A375 (cell line): ENCODE results near the gene KRT13. TPM values are rescaled to one million over a fixed set of nuclear protein-coding genes. Genes with fewer than 3 reads are reported as not detected.

Experiments used
- small RNA-seq: library from RNA; depleted of rRNA; stranded (forward); fragments of <200 nt; gene quantifications from one replicate; pipeline ENCODE3, GENCODE V24; 2014
- total RNA-seq: library from RNA; depleted of rRNA; stranded (reverse); fragments of >200 nt; shearing (Covaris generic); gene quantifications from 2 replicates; pipeline ENCODE4 v1.2.3, GENCODE V29; 2014; rRNA removed

Gene KRT13
- total RNA-seq: not detected in 2 replicates

DNA sequence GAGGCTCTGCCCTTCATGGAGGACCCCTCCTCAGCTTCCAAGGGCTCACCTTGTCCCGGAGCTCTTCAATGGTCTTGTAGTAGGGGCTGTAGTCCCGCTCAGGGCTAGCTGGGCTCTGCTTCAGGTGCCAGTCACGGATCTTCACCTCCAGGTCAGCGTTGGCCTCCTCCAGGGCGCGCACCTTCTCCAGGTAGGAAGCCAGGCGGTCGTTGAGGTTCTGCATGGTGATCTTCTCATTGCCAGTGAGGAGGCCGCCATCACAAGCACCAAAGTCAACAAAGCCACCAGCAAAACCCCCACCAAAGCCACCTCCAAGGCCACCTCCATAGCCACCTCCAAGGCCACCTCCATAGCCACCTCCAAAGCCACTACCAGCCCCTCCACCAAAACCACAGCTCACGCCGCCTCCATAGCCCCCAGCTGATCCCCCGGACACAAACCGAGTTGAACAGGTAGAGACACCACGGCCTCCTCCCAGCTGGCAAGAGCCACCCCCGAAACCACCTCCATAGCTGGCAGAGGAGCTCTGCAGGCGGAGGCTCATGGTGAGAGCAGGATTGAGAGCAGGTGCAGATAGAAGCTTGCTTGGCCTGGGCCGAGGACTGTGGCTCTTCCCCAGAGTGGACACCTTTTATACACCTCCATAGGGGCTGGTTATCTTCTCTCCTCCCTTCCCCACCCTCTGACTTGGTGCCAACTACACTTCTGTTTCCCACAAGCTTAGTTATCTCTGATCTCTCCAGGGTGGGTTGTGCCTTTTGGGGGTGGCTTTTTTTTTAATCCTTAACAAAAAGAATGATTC is at the start of gene KRT13:
Gene KRT13, minus strand, starts transcription at position 606 of the 802 bp plus-strand sequence. Its CDS starts 62 bp downstream, at position 544.

DNA sequence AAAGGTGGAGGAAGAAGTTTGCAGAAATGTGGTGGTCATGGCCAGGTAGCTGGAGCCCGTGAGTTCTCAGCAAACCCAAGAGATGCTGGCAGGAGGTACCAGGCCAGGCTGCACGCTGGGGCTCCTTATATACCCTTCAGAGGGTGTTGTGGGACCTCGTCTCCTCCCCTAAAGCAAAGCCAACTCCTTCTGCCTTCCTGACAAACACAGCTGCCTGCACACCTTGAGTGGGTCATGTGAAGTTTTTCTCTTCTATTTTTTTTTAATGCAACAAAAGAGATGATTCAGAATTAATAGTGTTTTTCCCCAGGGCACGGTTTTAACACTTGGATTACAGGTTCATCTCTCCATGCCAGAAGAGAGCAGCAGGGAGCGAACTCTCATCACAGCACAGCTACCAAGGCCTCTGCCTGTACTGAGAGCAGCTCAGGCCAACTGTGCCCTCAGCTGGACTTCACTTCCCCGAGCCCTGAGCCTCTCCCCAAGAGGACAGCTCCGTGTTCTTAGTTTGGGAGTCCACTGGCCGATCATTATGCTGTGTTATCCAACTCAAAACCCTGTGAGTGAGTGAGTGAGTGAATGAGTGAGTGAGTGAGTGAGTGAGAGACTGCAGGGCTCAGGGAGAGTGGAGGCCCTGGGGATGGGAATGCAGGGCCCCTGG is 13.5 kb upstream of the KRT13 start, which contains the start of gene KRT15:
Gene KRT15, minus strand, starts transcription at position 102 of the 661 bp plus-strand sequence. Its CDS starts 63 bp downstream, at position 39.

DNA sequence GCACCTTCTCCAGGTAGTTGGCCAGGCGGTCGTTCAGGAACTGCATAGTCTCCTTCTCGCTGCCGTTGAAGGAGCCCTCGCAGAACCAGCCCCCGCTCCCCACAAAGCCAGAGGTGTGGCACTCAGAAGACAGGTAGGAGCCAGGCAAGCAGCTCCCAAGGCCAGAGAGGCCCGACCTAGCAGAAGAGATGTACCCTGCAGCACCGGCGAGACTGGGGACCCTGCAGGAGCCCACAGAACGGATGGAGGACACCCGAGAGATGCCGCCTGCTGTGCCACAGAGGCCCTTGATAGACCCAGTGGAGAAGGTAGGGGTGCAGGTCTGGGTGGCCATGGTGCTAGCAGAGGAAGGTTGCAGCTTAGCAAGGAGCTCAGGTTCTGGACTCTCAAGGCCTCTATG is 15.9 kb downstream of the KRT13 start, which contains the start of gene KRT36:
Gene KRT36, minus strand, starts transcription at position 380 of the 400 bp plus-strand sequence. Its CDS starts 46 bp downstream, at position 334.

DNA sequence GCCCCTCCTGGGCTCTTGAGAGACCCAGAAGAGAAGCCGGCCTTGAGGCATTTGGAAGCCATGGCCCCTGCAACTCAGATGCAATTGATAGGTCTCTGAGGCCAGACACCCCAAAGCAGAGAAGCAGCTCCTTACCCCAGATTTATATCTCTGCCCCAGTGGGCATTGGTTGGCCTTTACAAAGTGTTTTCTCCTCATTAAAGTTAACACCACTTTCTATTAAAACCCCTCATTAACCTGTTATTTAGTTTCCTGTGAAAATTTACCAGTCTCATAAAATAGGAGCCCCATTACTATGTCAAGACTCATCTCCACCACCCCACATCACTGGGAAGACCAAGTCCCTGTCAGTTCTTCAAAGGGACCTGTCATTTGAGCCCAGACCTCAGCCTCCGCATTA is 24.4 kb downstream of the KRT13 start, which contains the start of gene KRT35:
Gene KRT35, minus strand, starts transcription at position 116 of the 400 bp plus-strand sequence. Its CDS starts 54 bp downstream, at position 62.

DNA sequence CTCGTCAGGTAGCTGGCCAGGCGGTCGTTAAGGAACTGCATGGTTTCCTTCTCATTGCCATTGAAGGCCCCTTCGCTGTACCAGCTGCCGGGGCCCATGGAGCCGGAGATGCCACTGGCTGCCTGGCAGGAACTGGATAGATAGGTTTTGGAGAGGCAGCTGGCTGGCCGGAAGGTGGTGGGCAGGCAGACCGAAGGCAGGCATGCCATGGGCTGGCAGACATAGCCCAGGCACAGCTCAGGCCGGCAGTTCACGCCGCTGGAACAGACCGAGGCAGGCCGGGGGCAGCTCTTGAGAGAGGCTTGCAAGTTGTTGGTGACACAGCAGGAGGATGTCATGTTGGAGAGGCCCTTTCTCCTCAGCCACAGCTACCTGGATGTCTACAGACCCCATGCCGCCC is 38.4 kb downstream of the KRT13 start, which contains the start of gene KRT32:
Gene KRT32, minus strand, starts transcription at position 399 of the 400 bp plus-strand sequence. Its CDS starts 61 bp downstream, at position 338.

Small RNA genes within 50 kb of the gene (small RNA-seq; reads per million reads assigned to genes)
- 3.2 reads per million, percentile 81 among the genes with 10 or more reads in this experiment for gene RNU2-32P

Other genes starting within 250 kb of the KRT13 start
- not detected in 2 replicates for gene KRTAP9-6, start 240.2 kb downstream of the KRT13 start, total RNA-seq
- gene KRTAP9-7, start 229.9 kb downstream of the KRT13 start, total RNA-seq: not detected in 2 replicates
- not detected in 2 replicates for gene KRTAP29-1, start 202.8 kb downstream of the KRT13 start, total RNA-seq
- gene KRTAP16-1, start 196.3 kb downstream of the KRT13 start, total RNA-seq: not detected in 2 replicates
- gene KRTAP17-1, start 189.9 kb downstream of the KRT13 start, total RNA-seq: not detected in 2 replicates
- gene KRT33A, start 154.8 kb downstream of the KRT13 start, total RNA-seq: not detected in 2 replicates
- 0.29 TPM in 1 of 2 replicates, not detected in the other for gene KRT33B, start 135.8 kb downstream of the KRT13 start, total RNA-seq
- gene KRT34, start 123.3 kb downstream of the KRT13 start, total RNA-seq: 0.23 and 0.77 TPM in 2 replicates
- not detected in 2 replicates for gene KRT31, start 108.0 kb downstream of the KRT13 start, total RNA-seq
- not detected in 2 replicates for gene KRT37, start 81.0 kb downstream of the KRT13 start, total RNA-seq
- gene KRT38, start 64.6 kb downstream of the KRT13 start, total RNA-seq: not detected in 2 replicates
- 0.08 and 0.19 TPM in 2 replicates for gene KRT32, start 38.2 kb downstream of the KRT13 start, total RNA-seq
- not detected in 2 replicates for gene KRT35, start 24.5 kb downstream of the KRT13 start, total RNA-seq
- not detected in 2 replicates for gene KRT36, start 15.7 kb downstream of the KRT13 start, total RNA-seq
- gene KRT15, start 13.3 kb upstream of the KRT13 start, total RNA-seq: 11.1 and 18.7 TPM in 2 replicates
- 0.29 TPM in 1 of 2 replicates, not detected in the other for gene KRT19, start 22.7 kb upstream of the KRT13 start, total RNA-seq
- gene KRT9, start 66.4 kb upstream of the KRT13 start, total RNA-seq: 2.2 and 2.6 TPM in 2 replicates
- gene KRT14, start 81.3 kb upstream of the KRT13 start, total RNA-seq: 56.1 and 63.7 TPM in 2 replicates
- 1.4 and 1.6 TPM in 2 replicates for gene KRT16, start 107.2 kb upstream of the KRT13 start, total RNA-seq
- 0.45 TPM in 2 replicates for gene KRT17, start 119.0 kb upstream of the KRT13 start, total RNA-seq
- 130 and 141 TPM in 2 replicates for gene EIF1, start 183.3 kb upstream of the KRT13 start, total RNA-seq
- not detected in 2 replicates for gene GAST, start 206.7 kb upstream of the KRT13 start, total RNA-seq
- gene HAP1, start 229.0 kb upstream of the KRT13 start, total RNA-seq: 0.15 TPM in 1 of 2 replicates, not detected in the other